Activated CD4-positive, alpha-beta T cell treated with anti-CD3 and anti-CD28 coated beads, Interleukin-2, amount 10 ng/mL, durations not matched to agents 7 days and 5 days (primary cell): Measurements from ENCODE around the gene RACGAP1. TPM values are rescaled to one million over a fixed set of nuclear protein-coding genes. Genes with fewer than 3 reads are reported as not detected.

Experiments
- CTCF ChIA-PET: fragments of 350-600 bp; sonication (Branson Sonifier 250); formaldehyde crosslinking; loops from one replicate; lab custom pipeline; 2021; ENCODE audit warnings: antibody characterized with exemption; lab: Charles Lee
- POLR2A ChIA-PET: fragments of 350-600 bp; sonication (Branson Sonifier 250); formaldehyde crosslinking; loops from one replicate; lab custom pipeline; 2021; ENCODE audit warnings: antibody characterized with exemption; lab: Charles Lee
- DNase-seq: peaks from one replicate; pipeline ENCODE4 v3.0.0-alpha.2; 2020
- H3K27ac Mint-ChIP-seq: one replicate; pipeline ENCODE4 v1.8.0; 2021; ENCODE audit warnings: mild to moderate bottlenecking, moderate library complexity, mixed read lengths
- H3K27me3 Mint-ChIP-seq: one replicate; pipeline ENCODE4 v1.8.0; 2021; ENCODE audit warnings: mixed read lengths
- H3K36me3 Mint-ChIP-seq: one replicate; pipeline ENCODE4 v1.8.0; 2021; ENCODE audit warnings: low read depth, mixed read lengths
- H3K4me1 Mint-ChIP-seq: one replicate; pipeline ENCODE4 v1.8.0; 2021; ENCODE audit warnings: mixed read lengths
- H3K4me3 Mint-ChIP-seq: one replicate; pipeline ENCODE4 v1.8.0; 2021; ENCODE audit warnings: mild to moderate bottlenecking, moderate library complexity, mixed read lengths
- H3K9me3 Mint-ChIP-seq: one replicate; pipeline ENCODE4 v1.8.0; 2021; ENCODE audit warnings: mixed read lengths
- total RNA-seq, 2 experiments: library from RNA; stranded (reverse); gene quantifications; one replicate each; pipeline ENCODE4 v1.2.3, GENCODE V29; 2021

RACGAP1 gene
- total RNA-seq, 2 experiments from 2014 or later = 177 to 183 TPM

GRCh38 chr12:49943625-49943960 lies 81.7 kb downstream of the RACGAP1 start:
- ChIA-PET CTCF (interaction anchor here (3.4 kb wide), 1 partner anchor 23 kb away, joined by 13 read pairs; no protein-coding TSS in a partner anchor), POLR2A (no interaction called here)
- Mint-ChIP-seq H3K27me3 (no peaks in the 10 kb centered on the region), H3K36me3 (no peaks in the 10 kb centered on the region), H3K4me3 (no peak overlapping the region), H3K9me3 (no peaks in the 10 kb centered on the region), H3K4me1 (peaks cover 28% of the 10 kb centered on the region), H3K27ac (no peak overlapping the region)
- no peak for DNase-seq

DNA sequence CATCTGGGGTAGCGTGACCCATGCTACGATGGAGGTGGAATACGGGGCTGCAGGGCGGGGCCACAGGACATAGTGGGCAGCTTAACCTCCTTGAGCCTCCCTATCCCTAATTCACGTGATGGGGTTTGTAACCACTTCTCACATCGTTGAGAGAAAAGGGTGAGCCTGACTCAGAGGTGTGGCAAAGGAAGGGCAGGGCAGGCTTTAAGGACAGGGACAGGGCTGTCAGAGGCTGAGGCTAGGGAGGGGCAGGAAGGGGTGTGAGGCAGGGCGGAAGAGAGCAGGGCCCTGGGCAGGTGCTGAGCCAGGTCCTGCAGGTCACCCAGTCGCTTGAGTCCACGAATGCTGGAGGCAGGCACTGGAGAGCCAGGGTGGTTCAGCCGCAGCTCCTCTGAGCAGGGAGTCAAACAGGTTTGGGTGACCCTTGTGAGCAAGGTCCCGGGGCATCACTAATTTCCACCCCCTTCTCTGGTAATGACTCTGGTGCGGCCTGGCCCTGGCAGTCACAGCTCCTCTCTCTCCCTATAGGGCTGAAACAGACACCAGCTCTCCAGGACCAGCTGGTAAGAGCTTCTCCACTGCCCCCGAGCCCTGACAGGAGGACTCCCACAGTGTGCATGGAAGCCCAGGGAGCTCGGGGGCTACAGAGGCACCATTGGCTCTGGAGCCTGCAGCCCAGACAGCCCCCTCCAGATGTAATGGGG lies 82.2 kb downstream of the RACGAP1 start:
- H3K9me3 Mint-ChIP-seq = no peaks in the 10 kb centered on the region
- H3K4me3 Mint-ChIP-seq = no peak overlapping the region
- H3K36me3 Mint-ChIP-seq = no peaks in the 10 kb centered on the region
- DNase-seq = peak; percentile 20
- ChIA-PET CTCF (interaction anchor here (0.5 to 3.4 kb wide), 3 partner anchors 11 to 708 kb away, joined by 3 to 13 read pairs (median 3); no protein-coding TSS in a partner anchor), POLR2A (no interaction called here)
- no peaks in the 10 kb centered on the region for H3K27me3 Mint-ChIP-seq
- peak overlapping the region; percentile 50 for H3K27ac Mint-ChIP-seq
- H3K4me1 Mint-ChIP-seq = peaks cover 28% of the 10 kb centered on the region

DNA sequence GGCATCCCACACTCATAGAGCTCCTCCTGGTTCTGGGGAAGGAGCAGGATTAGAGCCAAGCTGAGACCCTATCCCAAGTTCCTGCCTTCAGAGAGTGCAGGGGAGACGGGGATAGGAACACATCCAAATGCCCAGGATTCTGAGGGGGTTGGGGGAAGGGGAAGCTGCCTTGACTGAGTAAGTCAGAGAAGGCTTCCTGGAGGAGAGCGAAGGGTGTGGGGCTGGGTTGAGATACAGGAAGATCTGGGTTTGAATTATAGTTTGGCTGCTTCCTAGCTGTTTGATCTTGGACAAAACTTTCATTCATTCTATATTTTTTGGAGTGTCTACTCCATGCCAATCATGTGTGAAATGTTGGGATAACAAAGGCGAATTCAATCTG lies 82.8 kb downstream of the RACGAP1 start:
- ChIA-PET POLR2A (no interaction called here), CTCF (interaction anchor here (0.5 to 3.4 kb wide), 4 partner anchors 10 to 707 kb away, joined by 3 to 13 read pairs (median 3); no protein-coding TSS in a partner anchor)
- H3K9me3 Mint-ChIP-seq = no peaks in the 10 kb centered on the region
- H3K27ac Mint-ChIP-seq = peak overlapping the region; percentile 50
- H3K27me3 Mint-ChIP-seq = no peaks in the 10 kb centered on the region
- no peaks in the 10 kb centered on the region for H3K36me3 Mint-ChIP-seq
- H3K4me3 Mint-ChIP-seq = no peak overlapping the region
- DNase-seq = no peak
- H3K4me1 Mint-ChIP-seq = peaks cover 28% of the 10 kb centered on the region

GRCh38 chr12:49941556-49942511 lies 83.5 kb downstream of the RACGAP1 start:
- no peak for DNase-seq
- POLR2A ChIA-PET = no interaction called here
- Mint-ChIP-seq H3K27me3 (no peaks in the 10 kb centered on the region), H3K4me1 (peaks cover 28% of the 10 kb centered on the region), H3K27ac (no peak overlapping the region), H3K4me3 (no peak overlapping the region), H3K36me3 (no peaks in the 10 kb centered on the region), H3K9me3 (no peaks in the 10 kb centered on the region)
- CTCF ChIA-PET = interaction anchor here (0.7 to 3.4 kb wide), 3 partner anchors 10 to 225 kb away, joined by 3 to 13 read pairs (median 3); no protein-coding TSS in a partner anchor

DNA sequence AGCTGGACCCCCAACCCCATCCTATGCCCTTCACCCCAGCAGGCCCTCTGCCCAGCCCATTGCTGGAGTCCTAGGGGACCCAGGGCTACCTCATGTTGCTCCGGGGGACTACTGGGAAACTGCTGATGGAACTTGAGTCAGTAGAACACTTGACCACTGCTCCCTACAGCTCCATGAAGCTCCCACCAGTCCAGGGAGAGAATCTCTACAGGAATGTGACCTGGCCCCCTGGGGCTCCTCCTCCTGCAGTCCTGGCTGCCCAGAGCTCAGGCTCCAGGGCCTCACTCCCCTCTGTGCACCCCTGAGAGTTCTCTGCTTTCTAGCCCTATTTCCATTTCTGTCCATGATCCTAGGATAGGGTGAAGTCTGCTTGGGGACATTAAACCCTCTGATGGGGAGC lies 85.6 kb downstream of the RACGAP1 start:
- ChIA-PET POLR2A (no interaction called here), CTCF (interaction anchor here (0.7 to 1.7 kb wide), 4 partner anchors 10 to 56 kb away, joined by 3 to 6 read pairs (median 3); no protein-coding TSS in a partner anchor)

GRCh38 chr12:49939307-49939706 lies 86.0 kb downstream of the RACGAP1 start:
- no peaks in the 10 kb centered on the region for H3K9me3 Mint-ChIP-seq
- CTCF ChIA-PET = interaction anchor here (0.6 to 1.7 kb wide), 5 partner anchors 9 to 542 kb away, joined by 3 to 6 read pairs (median 3); no protein-coding TSS in a partner anchor
- no peak overlapping the region for H3K4me3 Mint-ChIP-seq
- peaks cover 12% of the 10 kb centered on the region for H3K4me1 Mint-ChIP-seq
- POLR2A ChIA-PET = no interaction called here
- peaks cover 3% of the 10 kb centered on the region for H3K27me3 Mint-ChIP-seq
- H3K36me3 Mint-ChIP-seq = no peaks in the 10 kb centered on the region
- no peak overlapping the region for H3K27ac Mint-ChIP-seq
- no peak for DNase-seq

More for the DNA sequence above, 85.6 kb downstream of the RACGAP1 start:
- peaks cover 14% of the 10 kb centered on the region for H3K4me1 Mint-ChIP-seq
- no peak for DNase-seq
- no peak overlapping the region for H3K4me3 Mint-ChIP-seq
- no peaks in the 10 kb centered on the region for H3K36me3 Mint-ChIP-seq
- no peak overlapping the region for H3K27ac Mint-ChIP-seq
- no peaks in the 10 kb centered on the region for H3K9me3 Mint-ChIP-seq
- no peaks in the 10 kb centered on the region for H3K27me3 Mint-ChIP-seq

Other genes with a start within 250 kb of the RACGAP1 start
- gene NCKAP5L, start 197.1 kb downstream of the RACGAP1 start, total RNA-seq = 1 to 10 TPM; 4.0 to 4.5 TPM
- gene BCDIN3D, start 182.4 kb downstream of the RACGAP1 start, total RNA-seq = 1 to 10 TPM; 7.7 to 8.7 TPM
- gene FAIM2, start 121.6 kb downstream of the RACGAP1 start, total RNA-seq = under 1 TPM; 0.33 to 0.50 TPM
- not detected for gene AQP2, start 74.8 kb downstream of the RACGAP1 start, total RNA-seq
- gene AQP5, start 63.6 kb downstream of the RACGAP1 start, total RNA-seq = not detected
- not detected for gene AQP6, start 52.5 kb downstream of the RACGAP1 start, total RNA-seq
- gene ASIC1, start 32.1 kb upstream of the RACGAP1 start, total RNA-seq = 10 to 100 TPM in 1 of 2 experiments, 1 to 10 TPM in 1; 8.7 to 10.1 TPM
- 10 to 100 TPM; 62.3 to 88.6 TPM for gene SMARCD1, start 59.8 kb upstream of the RACGAP1 start, total RNA-seq
- under 1 TPM; 0.25 to 0.37 TPM for gene GPD1, start 78.5 kb upstream of the RACGAP1 start, total RNA-seq
- gene COX14, start 86.7 kb upstream of the RACGAP1 start, total RNA-seq = 10 to 100 TPM; 31.6 to 47.9 TPM
- gene CERS5, start 141.9 kb upstream of the RACGAP1 start, total RNA-seq = 10 to 100 TPM; 49.2 to 59.2 TPM